Body of pancreas (tissue), 4 donors: Measurements from ENCODE around the gene NFRKB.

ENCODE experiments used
- POLR2A ChIP-seq, 3 donors: fragments of 450-650 bp; IDR thresholded peaks; one replicate each; pipeline ENCODE4 v1.6.1; 2016; ENCODE audit warnings: antibody characterized with exemption in 3 of 3, mild to moderate bottlenecking in 2 of 3
- TF ChIP-seq, protein P1 (sequence below), 7 experiments: fragments of 450-650 bp in 4 of 7; fragments of 200-600 bp in 3 of 7; sonication (generic) in 3 of 7; IDR thresholded peaks; one replicate each; pipeline ENCODE4 v1.5.1; 2016 to 2019; ENCODE audit warnings: antibody characterized with exemption in 7 of 7

DNA sequence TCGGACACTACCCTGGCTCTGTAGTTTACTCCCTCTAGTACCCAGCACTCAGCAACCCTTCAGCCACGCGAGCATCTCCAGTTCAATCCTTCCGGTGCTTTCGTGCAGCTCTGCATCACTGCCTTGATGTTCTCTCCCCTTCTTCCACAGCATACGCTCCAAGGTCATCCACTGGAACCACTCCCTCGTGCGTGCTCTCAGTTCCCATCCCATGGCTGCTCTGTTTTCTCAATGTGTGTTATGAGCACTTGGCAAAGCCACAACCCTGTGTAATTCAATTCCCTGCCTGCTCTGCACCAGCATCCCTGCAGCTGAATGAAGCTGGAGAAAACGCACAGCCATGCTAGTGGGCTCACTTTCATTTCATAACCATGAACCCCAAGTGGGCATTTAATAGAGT, 38.5 kb upstream of the NFRKB start:
- TF ChIP-seq, protein P1, sequence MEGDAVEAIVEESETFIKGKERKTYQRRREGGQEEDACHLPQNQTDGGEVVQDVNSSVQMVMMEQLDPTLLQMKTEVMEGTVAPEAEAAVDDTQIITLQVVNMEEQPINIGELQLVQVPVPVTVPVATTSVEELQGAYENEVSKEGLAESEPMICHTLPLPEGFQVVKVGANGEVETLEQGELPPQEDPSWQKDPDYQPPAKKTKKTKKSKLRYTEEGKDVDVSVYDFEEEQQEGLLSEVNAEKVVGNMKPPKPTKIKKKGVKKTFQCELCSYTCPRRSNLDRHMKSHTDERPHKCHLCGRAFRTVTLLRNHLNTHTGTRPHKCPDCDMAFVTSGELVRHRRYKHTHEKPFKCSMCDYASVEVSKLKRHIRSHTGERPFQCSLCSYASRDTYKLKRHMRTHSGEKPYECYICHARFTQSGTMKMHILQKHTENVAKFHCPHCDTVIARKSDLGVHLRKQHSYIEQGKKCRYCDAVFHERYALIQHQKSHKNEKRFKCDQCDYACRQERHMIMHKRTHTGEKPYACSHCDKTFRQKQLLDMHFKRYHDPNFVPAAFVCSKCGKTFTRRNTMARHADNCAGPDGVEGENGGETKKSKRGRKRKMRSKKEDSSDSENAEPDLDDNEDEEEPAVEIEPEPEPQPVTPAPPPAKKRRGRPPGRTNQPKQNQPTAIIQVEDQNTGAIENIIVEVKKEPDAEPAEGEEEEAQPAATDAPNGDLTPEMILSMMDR (IDR thresholded peaks at IDR 0.05) = no peak
- no peak for TF ChIP-seq POLR2A (IDR thresholded peaks at IDR 0.05)
